HL-60 (cell line): ENCODE results near the gene CAMK2D.

ENCODE experiments used
- DNase-seq, 2 experiments: peaks; one replicate each; pipeline ENCODE4 v3.0.0-alpha.2; 2010 to 2020; ENCODE audit warnings: low read depth in 1 of 2, low spot score in 1 of 2
- H3K27ac ChIP-seq: fragments of 250-450 bp; sonication (Bioruptor Pico); replicated peaks from 2 replicates; pipeline ENCODE4 v1.5.1; 2020; ENCODE audit warnings: mild to moderate bottlenecking, moderate library complexity
- H3K27me3 ChIP-seq: fragments of 250-450 bp; sonication (Bioruptor Pico); 2 replicates; pipeline ENCODE4 v1.5.1; 2021; ENCODE audit warnings: mild to moderate bottlenecking, moderate library complexity; ENCODE audit not compliant: insufficient read depth, poor library complexity, severe bottlenecking
- H3K4me3 ChIP-seq: replicated peaks from 2 replicates; pipeline ENCODE4 v1.5.1; 2011; ENCODE audit warnings: mild to moderate bottlenecking, control low read depth, low read length; ENCODE audit not compliant: insufficient read depth
- GABPA ChIP-seq: IDR thresholded peaks from 2 replicates; pipeline ENCODE4 v1.6.1; 2012; ENCODE audit warnings: low read depth
- POLR2AphosphoS5 ChIP-seq: IDR thresholded peaks from 2 replicates; pipeline ENCODE4 v1.6.1; 2012; ENCODE audit warnings: low read depth
- SPI1 ChIP-seq: IDR thresholded peaks from 2 replicates; pipeline ENCODE4 v1.6.1; 2012; ENCODE audit warnings: low read depth, mild to moderate bottlenecking, borderline replicate concordance
- TF ChIP-seq, protein P1 (sequence below): IDR thresholded peaks from 2 replicates; pipeline ENCODE4 v1.6.1; 2012; ENCODE audit warnings: low read depth; ENCODE audit not compliant: insufficient replicate concordance
- TF ChIP-seq, protein P2 (sequence below): IDR thresholded peaks from one replicate; pipeline ENCODE4 v1.5.1; 2011; ENCODE audit warnings: low read length, control low read depth, inconsistent platforms; ENCODE audit not compliant: insufficient read depth

CAMK2D gene

DNA sequence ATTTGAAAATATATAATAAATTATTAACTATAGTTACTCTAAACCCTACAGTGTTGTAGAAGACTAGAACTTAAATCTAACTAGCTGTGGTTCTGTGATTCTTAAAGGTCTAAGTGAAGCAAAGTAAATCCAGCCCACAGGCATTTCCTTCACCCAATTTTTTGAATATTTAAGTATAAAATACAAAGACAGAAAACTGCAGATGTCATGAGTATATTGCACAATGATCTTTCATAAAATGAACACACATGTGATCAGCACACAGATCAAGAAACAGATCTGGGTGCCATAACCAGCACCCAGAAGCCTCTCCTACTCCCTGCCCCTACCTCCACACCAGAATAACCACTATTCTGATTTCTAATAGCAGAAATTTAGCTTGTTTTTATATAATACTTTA is 82.9 kb downstream of the CAMK2D start:
- no peak for DNase-seq
- no peak overlapping the region for H3K4me3 ChIP-seq
- H3K27ac ChIP-seq = no peak overlapping the region
- TF ChIP-seq, protein P1, sequence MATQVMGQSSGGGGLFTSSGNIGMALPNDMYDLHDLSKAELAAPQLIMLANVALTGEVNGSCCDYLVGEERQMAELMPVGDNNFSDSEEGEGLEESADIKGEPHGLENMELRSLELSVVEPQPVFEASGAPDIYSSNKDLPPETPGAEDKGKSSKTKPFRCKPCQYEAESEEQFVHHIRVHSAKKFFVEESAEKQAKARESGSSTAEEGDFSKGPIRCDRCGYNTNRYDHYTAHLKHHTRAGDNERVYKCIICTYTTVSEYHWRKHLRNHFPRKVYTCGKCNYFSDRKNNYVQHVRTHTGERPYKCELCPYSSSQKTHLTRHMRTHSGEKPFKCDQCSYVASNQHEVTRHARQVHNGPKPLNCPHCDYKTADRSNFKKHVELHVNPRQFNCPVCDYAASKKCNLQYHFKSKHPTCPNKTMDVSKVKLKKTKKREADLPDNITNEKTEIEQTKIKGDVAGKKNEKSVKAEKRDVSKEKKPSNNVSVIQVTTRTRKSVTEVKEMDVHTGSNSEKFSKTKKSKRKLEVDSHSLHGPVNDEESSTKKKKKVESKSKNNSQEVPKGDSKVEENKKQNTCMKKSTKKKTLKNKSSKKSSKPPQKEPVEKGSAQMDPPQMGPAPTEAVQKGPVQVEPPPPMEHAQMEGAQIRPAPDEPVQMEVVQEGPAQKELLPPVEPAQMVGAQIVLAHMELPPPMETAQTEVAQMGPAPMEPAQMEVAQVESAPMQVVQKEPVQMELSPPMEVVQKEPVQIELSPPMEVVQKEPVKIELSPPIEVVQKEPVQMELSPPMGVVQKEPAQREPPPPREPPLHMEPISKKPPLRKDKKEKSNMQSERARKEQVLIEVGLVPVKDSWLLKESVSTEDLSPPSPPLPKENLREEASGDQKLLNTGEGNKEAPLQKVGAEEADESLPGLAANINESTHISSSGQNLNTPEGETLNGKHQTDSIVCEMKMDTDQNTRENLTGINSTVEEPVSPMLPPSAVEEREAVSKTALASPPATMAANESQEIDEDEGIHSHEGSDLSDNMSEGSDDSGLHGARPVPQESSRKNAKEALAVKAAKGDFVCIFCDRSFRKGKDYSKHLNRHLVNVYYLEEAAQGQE = no peak
- no peak for TF ChIP-seq SPI1
- no peak for TF ChIP-seq GABPA
- TF ChIP-seq POLR2AphosphoS5 = no peak
- TF ChIP-seq, protein P2, sequence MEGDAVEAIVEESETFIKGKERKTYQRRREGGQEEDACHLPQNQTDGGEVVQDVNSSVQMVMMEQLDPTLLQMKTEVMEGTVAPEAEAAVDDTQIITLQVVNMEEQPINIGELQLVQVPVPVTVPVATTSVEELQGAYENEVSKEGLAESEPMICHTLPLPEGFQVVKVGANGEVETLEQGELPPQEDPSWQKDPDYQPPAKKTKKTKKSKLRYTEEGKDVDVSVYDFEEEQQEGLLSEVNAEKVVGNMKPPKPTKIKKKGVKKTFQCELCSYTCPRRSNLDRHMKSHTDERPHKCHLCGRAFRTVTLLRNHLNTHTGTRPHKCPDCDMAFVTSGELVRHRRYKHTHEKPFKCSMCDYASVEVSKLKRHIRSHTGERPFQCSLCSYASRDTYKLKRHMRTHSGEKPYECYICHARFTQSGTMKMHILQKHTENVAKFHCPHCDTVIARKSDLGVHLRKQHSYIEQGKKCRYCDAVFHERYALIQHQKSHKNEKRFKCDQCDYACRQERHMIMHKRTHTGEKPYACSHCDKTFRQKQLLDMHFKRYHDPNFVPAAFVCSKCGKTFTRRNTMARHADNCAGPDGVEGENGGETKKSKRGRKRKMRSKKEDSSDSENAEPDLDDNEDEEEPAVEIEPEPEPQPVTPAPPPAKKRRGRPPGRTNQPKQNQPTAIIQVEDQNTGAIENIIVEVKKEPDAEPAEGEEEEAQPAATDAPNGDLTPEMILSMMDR = no peak
- H3K27me3 ChIP-seq = no peaks in the 10 kb centered on the region

DNA sequence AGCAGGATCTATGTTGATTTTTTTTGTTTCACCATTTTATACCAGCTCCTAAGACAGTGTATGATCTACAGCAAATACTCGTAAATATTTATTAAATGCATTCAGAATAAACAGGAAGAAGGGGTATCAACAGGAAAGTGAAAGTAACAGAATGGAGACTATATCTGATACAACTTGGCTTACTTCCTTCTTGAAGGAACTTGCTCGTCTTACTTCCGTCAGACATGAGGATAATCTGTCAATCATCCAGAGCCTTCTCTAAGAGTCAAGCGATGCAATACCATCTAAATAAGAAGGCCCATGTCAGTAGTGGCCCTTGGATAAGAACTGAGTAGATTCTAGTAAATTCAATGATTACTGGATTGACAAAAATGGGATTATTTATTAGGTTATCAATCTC is 84.2 kb downstream of the CAMK2D start:
- no peak overlapping the region for H3K4me3 ChIP-seq
- H3K27ac ChIP-seq = no peak overlapping the region
- DNase-seq = no peak
- TF ChIP-seq, protein P2 = no peak
- H3K27me3 ChIP-seq = no peaks in the 10 kb centered on the region

DNA sequence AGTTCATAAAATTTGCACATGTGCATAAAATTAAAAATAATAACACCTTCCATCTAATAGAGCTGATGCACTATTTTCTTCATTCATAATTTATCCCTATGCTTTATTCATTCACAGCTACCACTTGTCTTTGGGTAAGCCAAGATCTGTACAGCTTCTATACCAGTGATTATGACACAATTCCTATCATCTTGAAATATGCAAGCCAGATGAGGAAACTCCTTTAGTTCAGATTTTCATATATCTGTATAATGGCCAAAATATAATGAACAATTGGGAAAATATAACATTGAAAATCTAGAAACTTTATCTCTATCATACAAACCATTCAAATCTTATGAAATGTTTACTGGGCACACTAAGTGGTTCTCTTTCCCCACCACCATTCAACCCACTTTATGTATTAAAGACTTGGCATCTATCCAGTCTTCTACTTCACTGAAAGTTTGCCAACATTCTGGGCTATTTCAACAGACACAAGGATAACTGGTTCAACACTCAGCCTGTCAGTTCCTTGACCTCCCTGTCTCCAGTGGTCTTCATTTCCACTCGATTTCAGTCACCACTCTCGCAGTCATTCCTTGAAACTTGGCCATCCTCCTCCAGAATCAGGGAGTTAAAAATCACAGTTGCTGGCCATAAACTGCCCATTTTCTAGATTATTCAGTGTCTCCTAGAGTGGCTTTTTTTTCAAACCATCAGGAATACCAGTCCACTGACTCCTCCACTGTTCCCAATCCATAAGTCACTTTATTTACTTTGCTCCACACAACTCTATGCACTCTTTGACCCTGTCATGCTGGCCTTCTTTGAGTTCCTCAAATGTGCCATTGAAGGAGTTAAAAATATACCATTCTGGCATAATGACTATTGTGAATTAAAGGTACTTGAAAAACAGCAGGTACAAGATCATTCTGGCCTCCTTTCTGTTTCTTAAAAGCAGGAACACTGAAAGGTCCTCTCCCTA is 85.5 kb downstream of the CAMK2D start:
- no peak overlapping the region for H3K27ac ChIP-seq
- DNase-seq = no peak
- no peak overlapping the region for H3K4me3 ChIP-seq
- no peaks in the 10 kb centered on the region for H3K27me3 ChIP-seq
- TF ChIP-seq, protein P2 = no peak
- TF ChIP-seq POLR2AphosphoS5 = no peak
- TF ChIP-seq GABPA = no peak
- no peak for TF ChIP-seq SPI1
- TF ChIP-seq, protein P1 = no peak
